ENCODE results near the gene NYNRIN. TPM values are rescaled to one million over a fixed set of nuclear protein-coding genes. Genes with fewer than 3 reads are reported as not detected.

Gene NYNRIN
- total and polyA plus RNA-seq, 5 experiments from 2014 or later: 0.13 to 0.36 (median 0.29) TPM; not detected in 2

DNA sequence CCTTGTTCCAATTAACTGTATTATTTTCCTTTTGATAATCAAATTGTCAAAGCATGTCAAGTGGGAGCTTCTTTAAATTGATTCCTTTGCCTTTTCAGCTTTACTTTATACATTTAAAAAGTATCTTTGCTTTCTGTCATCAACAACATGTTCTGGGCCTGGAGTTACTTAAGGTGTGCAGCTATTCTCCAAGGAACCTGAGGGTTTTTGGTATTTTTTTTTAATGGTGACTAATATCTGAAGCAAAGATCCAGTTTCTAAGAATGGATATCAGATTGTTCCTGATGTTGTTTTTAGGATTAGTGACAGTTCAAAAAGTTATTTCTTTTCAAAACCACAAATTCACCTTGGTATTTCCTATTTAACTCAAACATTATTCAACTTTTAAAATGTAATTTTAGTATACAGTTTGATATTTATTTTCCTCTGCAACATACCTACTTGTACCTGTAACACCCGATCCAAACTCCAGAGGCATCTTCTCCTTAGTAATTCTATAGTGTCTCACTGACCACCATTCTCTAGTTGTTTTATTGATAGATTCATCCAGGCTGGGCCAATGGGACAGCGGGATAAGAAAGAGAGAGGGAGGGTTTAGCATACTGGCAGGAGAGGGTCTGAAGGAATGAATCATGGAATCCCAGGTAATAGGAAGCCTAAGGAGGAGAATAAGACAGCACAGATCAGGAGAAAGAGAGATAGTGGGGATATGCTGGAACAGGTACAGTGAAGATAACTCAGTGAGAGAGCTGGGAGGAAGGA, 27.5 kb downstream of the NYNRIN start:
- Mint-ChIP-seq H3K4me3 (peak overlapping the region in 1 of 10 donors; percentile 3), H3K4me1 (peaks cover 14 to 39% (median 36%) of the 10 kb centered on the region in 4 donors)
- no peak for ATAC-seq

DNA sequence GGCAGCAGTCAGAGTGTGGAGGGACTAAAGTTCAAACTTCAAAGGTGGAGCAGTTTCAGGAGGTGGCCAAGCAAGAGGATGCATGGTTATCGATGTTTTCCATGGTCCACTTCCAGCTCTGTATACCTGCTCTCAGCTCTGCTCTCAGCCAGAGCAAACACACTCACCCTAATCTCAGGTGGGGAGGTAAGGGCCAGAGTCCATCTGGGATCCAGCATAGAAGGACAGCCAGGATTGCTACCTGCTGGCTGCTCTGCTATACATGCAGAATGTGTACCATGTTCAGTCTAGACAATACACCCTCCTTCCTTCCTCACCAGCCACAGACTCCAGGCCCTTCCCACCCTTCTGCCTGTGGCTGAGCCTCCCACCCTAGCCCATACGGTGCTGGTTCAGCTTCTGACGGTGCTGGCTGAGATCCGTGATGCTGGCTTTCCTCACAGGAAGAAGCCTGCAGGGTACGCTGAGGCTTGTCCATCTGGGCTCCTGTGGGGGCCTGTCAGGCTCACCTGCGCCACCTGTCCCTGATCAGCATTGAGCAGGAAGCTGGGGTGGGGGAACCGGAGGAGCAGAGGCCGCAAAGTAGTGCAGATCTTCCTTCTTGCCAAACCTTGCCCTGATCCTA, 28.2 kb downstream of the NYNRIN start:
- Mint-ChIP-seq H3K27ac (peak overlapping the region in 8 of 10 donors; percentile 31 to 91 (median 76)), H3K27me3 (no peaks in the 10 kb centered on the region), H3K4me1 (peaks cover 20 to 46% (median 43%) of the 10 kb centered on the region in 4 donors), H3K4me3 (peak overlapping the region in 5 of 10 donors; percentile 3 to 48 (median 19)), H3K36me3 (peaks cover 0 to 6% (median 0%) of the 10 kb centered on the region in 3 donors), H3K9me3 (no peaks in the 10 kb centered on the region)
- POLR2A ChIA-PET: interaction anchor here (0.8 to 1.3 kb wide), 2 partner anchors 9 to 61 kb away, joined by 3 to 10 read pairs; no protein-coding TSS in a partner anchor
- ATAC-seq (no peak), DNase-seq (peak in 2 of 10 donors; percentile 21 to 64)

More for the DNA sequence above, 27.5 kb downstream of the NYNRIN start:
- H3K27me3 Mint-ChIP-seq: no peaks in the 10 kb centered on the region
- H3K9me3 Mint-ChIP-seq: no peaks in the 10 kb centered on the region
- POLR2A ChIA-PET: interaction anchor here (0.8 kb wide), 2 partner anchors 10 to 115 kb away, joined by 3 read pairs; partner anchors contain the start of gene LTB4R
- no peak for DNase-seq
- peak overlapping the region in 6 of 10 donors; percentile 3 to 77 (median 33) for H3K27ac Mint-ChIP-seq
- H3K36me3 Mint-ChIP-seq: no peaks in the 10 kb centered on the region

DNA sequence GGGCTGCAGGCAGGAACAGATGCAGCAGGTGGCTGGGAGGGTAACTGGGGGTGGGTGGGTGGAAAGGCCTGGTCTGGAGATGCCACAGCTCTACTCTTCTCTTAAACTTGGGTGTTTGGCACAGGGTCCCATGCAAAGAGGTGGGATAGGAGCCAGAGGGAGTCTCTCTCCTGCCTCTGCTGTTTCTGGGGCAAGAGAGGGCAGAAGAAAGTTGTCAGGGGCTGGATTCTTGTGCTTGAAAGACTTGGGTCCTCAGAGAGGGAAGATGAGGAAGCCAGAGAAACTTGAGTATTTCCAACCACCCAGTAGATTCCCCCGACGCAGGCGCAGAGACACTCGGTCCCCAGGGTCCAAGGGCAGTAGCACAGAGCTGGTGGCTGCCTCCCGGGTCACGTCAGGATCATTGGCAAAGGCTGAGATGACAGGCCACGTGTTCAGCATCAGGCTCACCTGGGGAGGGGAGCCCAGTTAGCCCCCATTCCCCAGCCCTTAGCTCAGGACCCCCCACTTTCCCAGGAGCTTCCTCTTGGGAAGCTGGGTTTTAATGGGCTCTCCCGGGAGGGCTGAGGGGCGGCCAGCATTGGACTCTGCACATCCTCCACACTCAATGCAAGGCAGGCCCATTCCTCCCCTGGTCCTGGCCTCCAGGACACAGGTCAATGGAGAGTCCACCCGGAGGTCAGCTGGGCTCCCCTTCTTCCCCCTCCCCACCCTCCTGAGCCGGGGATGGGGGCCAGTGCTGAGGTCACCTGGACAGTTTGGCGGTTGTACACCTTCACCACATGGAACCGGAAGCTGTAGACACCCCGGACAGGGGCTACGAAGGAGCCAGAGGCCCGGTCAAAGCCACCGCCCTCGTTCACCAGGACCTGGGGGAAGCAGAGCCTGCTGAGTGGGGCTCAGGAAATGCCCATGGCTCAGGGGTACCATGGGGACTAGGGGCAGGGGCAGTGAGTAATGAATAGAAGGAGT, 29.0 kb downstream of the NYNRIN start:
- Mint-ChIP-seq H3K4me3 (peak overlapping the region; percentile 20 to 84 (median 40)), H3K27me3 (no peaks in the 10 kb centered on the region), H3K9me3 (no peaks in the 10 kb centered on the region), H3K4me1 (peaks cover 20 to 48% (median 45%) of the 10 kb centered on the region in 4 donors), H3K36me3 (peaks cover 0 to 11% (median 0%) of the 10 kb centered on the region in 3 donors), H3K27ac (peak overlapping the region; percentile 34 to 91 (median 82))
- ATAC-seq (no peak), DNase-seq (peak in 1 of 10 donors; percentile 55)
- POLR2A ChIA-PET: interaction anchor here (1.2 to 4.4 kb wide), 6 partner anchors 10 to 157 kb away, joined by 3 to 110 read pairs (median 8); partner anchors contain the start of genes NFATC4, RABGGTA and SDR39U1

DNA sequence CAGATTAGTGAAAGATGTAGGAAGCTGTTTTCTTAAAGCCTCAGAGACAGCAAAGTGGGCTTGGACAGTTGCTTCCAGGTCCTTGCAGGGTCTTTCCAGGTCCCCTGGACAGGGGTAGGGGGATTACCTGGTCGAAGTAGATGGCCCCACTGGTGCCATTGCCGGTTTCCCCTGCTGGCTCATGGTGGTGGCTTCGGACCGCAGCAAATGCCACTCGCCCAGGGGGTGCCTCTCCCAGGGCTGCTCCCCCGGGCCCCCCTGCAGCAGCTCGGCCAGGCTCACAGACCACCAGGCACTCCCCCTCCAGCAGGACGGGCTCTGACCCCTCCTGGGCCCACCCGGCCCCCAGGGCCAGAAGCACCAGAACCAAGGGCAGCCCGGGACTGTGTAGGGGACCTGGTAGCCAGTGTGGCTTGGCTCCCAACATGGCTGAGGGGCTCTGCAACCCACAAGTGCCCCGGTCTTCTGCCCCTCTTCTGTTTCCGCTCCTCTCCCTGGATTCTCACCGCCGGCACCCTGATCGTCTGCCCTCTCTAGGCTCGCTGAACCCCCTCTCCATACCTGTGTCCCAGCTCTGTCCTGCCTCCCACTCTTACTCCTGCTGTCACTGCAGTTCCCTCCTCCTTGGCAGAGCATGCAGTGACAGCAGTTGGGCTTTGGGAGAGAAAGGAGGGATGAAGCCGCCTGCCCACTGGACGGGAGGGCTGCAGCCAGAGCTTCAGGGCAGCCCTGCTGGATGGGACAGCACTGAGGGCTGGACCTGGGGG, 30.0 kb downstream of the NYNRIN start:
- DNase-seq (peak in 1 of 10 donors; percentile 63), ATAC-seq (no peak)
- Mint-ChIP-seq H3K27ac (peak overlapping the region; percentile 87 to 100 (median 99)), H3K36me3 (peaks cover 0 to 21% (median 0%) of the 10 kb centered on the region in 3 donors), H3K9me3 (no peaks in the 10 kb centered on the region), H3K27me3 (no peaks in the 10 kb centered on the region), H3K4me3 (peak overlapping the region in 9 of 10 donors; percentile 77 to 93 (median 89)), H3K4me1 (peaks cover 25 to 54% (median 47%) of the 10 kb centered on the region in 4 donors)
- POLR2A ChIA-PET: interaction anchor here (0.5 to 5.2 kb wide), 9 partner anchors 9 to 215 kb away, joined by 3 to 110 read pairs (median 4); partner anchors contain the start of genes ADCY4, NFATC4, RABGGTA and SDR39U1

DNA sequence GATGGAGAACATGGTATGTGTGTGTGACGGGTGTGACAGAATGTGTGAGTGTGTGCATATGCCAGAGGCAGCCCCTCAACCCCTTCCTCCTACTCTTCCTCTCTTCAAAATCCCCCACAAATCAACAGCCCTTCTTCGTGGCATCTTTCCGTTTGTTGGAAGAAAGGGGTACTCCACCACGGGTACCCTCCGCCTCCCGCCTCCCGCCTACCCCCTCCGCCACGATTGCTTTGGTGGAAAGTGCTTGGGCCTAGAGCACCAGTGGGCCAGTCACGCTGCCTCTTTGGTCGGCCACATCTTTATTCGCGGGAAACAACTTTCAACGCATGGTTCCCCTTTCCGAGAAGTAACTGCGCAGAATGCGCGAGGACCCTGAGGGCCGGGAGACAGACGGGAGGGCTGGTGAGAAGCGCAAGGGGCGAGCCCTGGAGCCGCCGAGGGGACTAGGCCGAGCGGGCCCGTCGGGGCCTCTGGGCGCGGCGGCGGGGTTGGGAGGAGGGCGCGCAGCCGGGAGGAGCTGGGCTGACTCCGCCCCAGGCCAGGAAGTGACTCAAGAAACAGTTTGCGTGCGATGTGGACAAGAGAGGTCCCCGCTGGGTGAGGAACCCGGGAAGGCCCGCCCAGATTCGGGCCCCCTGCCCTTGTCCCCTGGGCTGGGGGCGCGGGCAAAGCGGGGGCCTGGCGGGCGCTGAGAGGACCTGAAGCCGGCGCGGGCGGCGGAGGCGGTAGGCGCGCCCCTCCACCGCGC, 30.8 kb downstream of the NYNRIN start, which contains the start of the genes CBLN3 and KHNYN:
Gene CBLN3 (minus strand): TSS at position 274 of the 748 bp plus-strand sequence. CDS start 614 bp downstream, outside the sequence.
Gene KHNYN (plus strand): TSS at position 560 of the 748 bp plus-strand sequence. CDS start 777 bp downstream, outside the sequence.
- DNase-seq (peak; percentile 80 to 93 (median 86)), ATAC-seq (peak; percentile 83 to 85)
- POLR2A ChIA-PET: interaction anchor here (0.7 to 5.2 kb wide), 29 partner anchors 8 to 335 kb away, joined by 3 to 110 read pairs (median 4); partner anchors contain the start of genes ADCY4, CHMP4A, DCAF11 and DHRS1
- peak within 1 kb of the TSS; percentile 85 to 94 (median 91) for H3K4me3 Mint-ChIP-seq
- peaks cover 0 to 29% (median 0%) of the 10 kb centered on the region in 3 donors for H3K36me3 Mint-ChIP-seq
- H3K27me3 Mint-ChIP-seq: no peaks in the 10 kb centered on the region
- H3K27ac Mint-ChIP-seq: peak within 1 kb of the TSS; percentile 88 to 100 (median 99)
- H3K9me3 Mint-ChIP-seq: no peaks in the 10 kb centered on the region
- peaks cover 25 to 54% (median 47%) of the 10 kb centered on the region in 4 donors for H3K4me1 Mint-ChIP-seq

DNA sequence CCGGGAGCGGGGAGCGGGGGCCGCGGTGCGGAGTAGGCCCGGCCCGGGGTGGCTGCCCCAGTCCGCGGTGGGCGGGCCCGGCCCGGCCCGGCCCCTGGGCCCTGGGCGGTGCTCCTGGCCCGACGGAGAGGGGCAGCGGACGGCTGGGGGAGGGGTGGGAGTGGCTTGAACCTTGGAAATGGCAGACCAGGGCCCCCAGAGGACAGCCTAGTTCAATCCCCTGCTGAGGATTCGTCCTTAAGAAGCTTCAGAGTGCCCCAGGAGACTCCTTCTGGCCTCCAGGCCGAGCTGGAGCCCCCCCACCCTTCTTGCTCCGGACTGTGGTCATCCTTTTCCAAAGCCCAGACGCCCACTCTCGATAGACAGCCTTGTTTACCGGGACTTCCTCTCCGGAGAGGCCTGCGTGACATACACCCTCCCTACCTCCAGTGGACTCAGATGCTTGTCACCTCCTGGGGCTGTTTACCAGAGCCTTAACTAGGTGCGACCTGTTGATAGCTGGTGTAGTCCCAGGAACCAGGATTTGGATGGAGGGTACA, 31.4 kb downstream of the NYNRIN start:
- peak overlapping the region; percentile 85 to 94 (median 90) for H3K4me3 Mint-ChIP-seq
- DNase-seq: peak in 6 of 10 donors; percentile 26 to 72 (median 50)
- H3K4me1 Mint-ChIP-seq: peaks cover 26 to 56% (median 47%) of the 10 kb centered on the region in 4 donors

DNA sequence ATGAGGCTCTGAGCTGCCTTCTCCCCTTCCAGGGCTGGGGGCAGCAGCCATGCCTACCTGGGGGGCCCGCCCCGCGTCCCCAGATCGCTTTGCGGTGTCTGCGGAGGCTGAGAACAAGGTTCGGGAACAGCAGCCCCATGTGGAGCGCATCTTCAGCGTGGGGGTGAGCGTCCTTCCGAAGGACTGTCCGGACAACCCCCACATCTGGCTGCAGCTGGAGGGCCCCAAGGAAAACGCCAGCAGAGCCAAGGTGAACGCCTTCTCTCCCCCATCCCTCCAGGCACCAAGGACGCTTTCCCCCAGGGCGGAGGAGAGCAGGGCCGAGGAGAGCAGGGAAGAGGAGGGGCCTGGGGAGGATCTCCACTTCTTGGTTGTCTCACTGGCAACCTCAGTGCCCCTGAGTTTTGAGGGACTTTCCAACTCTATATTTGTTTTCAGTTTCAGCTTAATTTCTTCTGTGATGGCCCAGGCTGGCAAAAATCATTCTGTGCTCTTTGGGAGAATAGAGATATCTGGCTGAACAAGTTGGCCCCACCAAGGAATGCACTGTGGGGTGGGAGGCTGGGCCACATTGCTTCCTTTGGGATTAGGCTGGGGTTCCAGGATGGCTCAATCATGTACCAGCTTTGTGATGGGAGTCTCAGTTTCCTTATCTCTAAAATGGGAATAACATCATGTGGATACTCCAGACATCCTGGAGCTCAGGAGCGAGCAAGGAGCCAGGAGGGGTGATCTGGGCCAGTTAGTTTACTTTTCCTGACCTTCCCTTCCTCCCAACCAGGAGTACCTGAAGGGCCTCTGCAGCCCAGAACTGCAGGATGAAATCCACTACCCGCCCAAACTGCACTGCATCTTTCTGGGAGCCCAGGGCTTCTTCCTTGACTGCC, 32.1 kb downstream of the NYNRIN start:
- peak overlapping the region; percentile 88 to 98 (median 96) for H3K27ac Mint-ChIP-seq
- ATAC-seq: peak; percentile 37 to 51
- peaks cover 0 to 42% (median 3%) of the 10 kb centered on the region in 3 donors for H3K36me3 Mint-ChIP-seq

More for the DNA sequence above, 31.4 kb downstream of the NYNRIN start:
- H3K9me3 Mint-ChIP-seq: no peaks in the 10 kb centered on the region
- peak; percentile 44 to 65 for ATAC-seq
- peaks cover 0 to 35% (median 0%) of the 10 kb centered on the region in 3 donors for H3K36me3 Mint-ChIP-seq
- POLR2A ChIA-PET: interaction anchor here (0.7 to 5.2 kb wide), 32 partner anchors 8 to 335 kb away, joined by 3 to 110 read pairs (median 4); partner anchors contain the start of genes ADCY4, CHMP4A, DCAF11 and DHRS1
- H3K27me3 Mint-ChIP-seq: no peaks in the 10 kb centered on the region
- H3K27ac Mint-ChIP-seq: peak overlapping the region; percentile 88 to 99 (median 96)

DNA sequence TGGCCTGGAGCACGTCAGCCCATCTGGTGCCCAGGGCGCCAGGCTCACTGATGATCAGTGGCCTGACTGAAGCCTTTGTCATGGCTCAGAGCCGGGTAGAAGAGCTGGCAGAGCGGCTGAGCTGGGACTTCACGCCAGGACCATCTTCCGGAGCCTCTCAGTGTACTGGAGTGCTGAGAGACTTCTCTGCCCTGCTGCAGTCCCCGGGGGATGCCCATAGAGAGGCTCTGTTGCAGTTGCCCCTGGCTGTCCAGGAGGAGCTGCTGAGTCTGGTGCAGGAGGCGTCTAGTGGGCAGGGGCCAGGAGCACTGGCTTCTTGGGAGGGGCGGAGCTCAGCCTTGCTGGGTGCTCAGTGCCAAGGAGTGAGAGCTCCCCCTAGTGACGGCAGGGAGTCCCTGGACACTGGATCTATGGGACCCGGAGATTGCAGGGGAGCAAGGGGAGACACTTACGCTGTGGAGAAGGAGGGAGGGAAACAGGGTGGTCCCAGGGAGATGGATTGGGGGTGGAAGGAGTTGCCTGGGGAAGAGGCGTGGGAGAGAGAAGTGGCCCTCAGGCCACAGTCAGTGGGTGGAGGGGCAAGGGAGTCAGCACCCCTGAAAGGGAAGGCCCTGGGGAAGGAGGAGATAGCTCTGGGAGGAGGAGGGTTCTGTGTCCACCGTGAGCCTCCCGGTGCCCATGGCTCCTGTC, 32.9 kb downstream of the NYNRIN start:
- Mint-ChIP-seq H3K36me3 (peaks cover 0 to 47% (median 4%) of the 10 kb centered on the region in 3 donors), H3K9me3 (no peaks in the 10 kb centered on the region), H3K27ac (peak overlapping the region; percentile 88 to 98 (median 96)), H3K27me3 (no peaks in the 10 kb centered on the region), H3K4me1 (peaks cover 26 to 58% (median 49%) of the 10 kb centered on the region in 4 donors), H3K4me3 (peak overlapping the region; percentile 85 to 94 (median 90))
- ATAC-seq: peak; percentile 53 to 58
- peak; percentile 79 to 94 (median 86) for DNase-seq
- POLR2A ChIA-PET: interaction anchor here (0.6 to 5.2 kb wide), 22 partner anchors 9 to 296 kb away, joined by 3 to 110 read pairs (median 4); partner anchors contain the start of genes ADCY4, CHMP4A, CIDEB and DHRS1

More for the DNA sequence above, 32.1 kb downstream of the NYNRIN start:
- H3K4me1 Mint-ChIP-seq: peaks cover 25 to 59% (median 48%) of the 10 kb centered on the region in 4 donors
- POLR2A ChIA-PET: interaction anchor here (0.6 to 5.2 kb wide), 32 partner anchors 9 to 336 kb away, joined by 3 to 110 read pairs (median 4); partner anchors contain the start of genes ADCY4, CHMP4A, CIDEB and DHRS1
- DNase-seq: peak; percentile 37 to 74 (median 52)
- H3K27me3 Mint-ChIP-seq: no peaks in the 10 kb centered on the region
- peak overlapping the region; percentile 85 to 94 (median 90) for H3K4me3 Mint-ChIP-seq
- H3K9me3 Mint-ChIP-seq: no peaks in the 10 kb centered on the region

Data from naive thymus-derived CD8-positive, alpha-beta T cell (primary cell).